ENCODE measurements around the gene SRPRB.

The SRPRB gene

GRCh38 chr3:133805702-133806475 lies at the start of gene SRPRB:
TSS of gene SRPRB (plus strand) at chr3:133805815. CDS start at chr3:133805849, 34 bp downstream.
- peak; percentile 85 for DNase-seq

- DNase-seq = no peak
Measured at GRCh38 chr3:133756716-133757694, 48.6 kb upstream of the SRPRB start.

GRCh38 chr3:133757701-133758567 lies 47.7 kb upstream of the SRPRB start:
- DNase-seq = no peak

- DNase-seq = no peak
Measured at GRCh38 chr3:133758568-133758928, 47.1 kb upstream of the SRPRB start.

GRCh38 chr3:133758964-133759739 lies 46.5 kb upstream of the SRPRB start:
- no peak for DNase-seq

- no peak for DNase-seq
Measured at GRCh38 chr3:133759740-133760305, 45.8 kb upstream of the SRPRB start.

- no peak for DNase-seq
Measured at GRCh38 chr3:133760916-133761315, 44.7 kb upstream of the SRPRB start.

- DNase-seq = no peak
Measured at GRCh38 chr3:133761605-133762484, 43.8 kb upstream of the SRPRB start.

GRCh38 chr3:133762539-133762938 lies 43.1 kb upstream of the SRPRB start:
- DNase-seq = no peak

- no peak for DNase-seq
Measured at GRCh38 chr3:133763797-133764683, 41.6 kb upstream of the SRPRB start.

- no peak for DNase-seq
Measured at GRCh38 chr3:133765256-133765655, 40.4 kb upstream of the SRPRB start.

- DNase-seq = no peak
Measured at GRCh38 chr3:133767607-133768006, 38.0 kb upstream of the SRPRB start.

- DNase-seq = no peak
Measured at GRCh38 chr3:133769536-133769935, 36.1 kb upstream of the SRPRB start.

- DNase-seq = no peak
Measured at GRCh38 chr3:133773732-133774131, 31.9 kb upstream of the SRPRB start.

GRCh38 chr3:133775309-133775708 lies 30.3 kb upstream of the SRPRB start:
- no peak for DNase-seq

GRCh38 chr3:133775835-133776234 lies 29.8 kb upstream of the SRPRB start:
- DNase-seq = no peak

GRCh38 chr3:133776794-133777438 lies 28.7 kb upstream of the SRPRB start:
- DNase-seq = no peak

GRCh38 chr3:133777807-133778568 lies 27.6 kb upstream of the SRPRB start:
- no peak for DNase-seq
